SK-N-SH (cell line): Measurements from ENCODE around the gene KIF16B. TPM values are rescaled to one million over a fixed set of nuclear protein-coding genes. Genes with fewer than 3 reads are reported as not detected.

ENCODE experiments used
- CTCF ChIA-PET: fragments of 300-600, 350-600 bp; formaldehyde crosslinking; extraction: SDS; loops from one replicate; lab custom pipeline; 2021; lab: Yijun Ruan, JAX
- POLR2A ChIA-PET: fragments of 350-600 bp; sonication (Branson Sonifier 250); formaldehyde crosslinking; extraction: SDS; loops from one replicate; lab custom pipeline; 2020; ENCODE audit warnings: antibody characterized with exemption, inconsistent platforms; lab: Yijun Ruan, JAX
- DNase-seq: peaks from one replicate; pipeline ENCODE4 v3.0.0; 2012
- H2AFZ ChIP-seq: fragments of 200-600 bp; sonication (generic); 2 replicates; pipeline ENCODE4 v1.8.1; 2016; ENCODE audit warnings: antibody characterized with exemption, mild to moderate bottlenecking, low read depth
- H3F3A ChIP-seq: fragments of 200-600 bp; sonication (generic); replicated peaks from 2 replicates; pipeline ENCODE3; 2016; ENCODE audit warnings: antibody characterized with exemption, mild to moderate bottlenecking; ENCODE audit not compliant: insufficient read depth
- H3K27ac ChIP-seq, 2 experiments: fragments of 200-500 bp in 1 of 2; fragments of 200-600 bp in 1 of 2; sonication (Bioruptor generic) in 1 of 2; sonication (generic), shearing (Covaris generic) in 1 of 2; 2 replicates each; pipeline versions ENCODE4 v1.5.1 to v1.6.1; 2014 to 2016; ENCODE audit warnings: low read depth in 2 of 2, inconsistent platforms in 1 of 2, low read length in 1 of 2, mild to moderate bottlenecking in 1 of 2, mixed read lengths in 1 of 2
- H3K27me3 ChIP-seq: fragments of 200-600 bp; sonication (generic), shearing (Covaris generic); 2 replicates; pipeline ENCODE4 v1.6.1; 2016; ENCODE audit warnings: mixed run types; ENCODE audit not compliant: insufficient read depth
- H3K36me3 ChIP-seq, 2 experiments: fragments of 200-500 bp in 1 of 2; fragments of 200-600 bp in 1 of 2; sonication (Bioruptor generic) in 1 of 2; sonication (generic) in 1 of 2; replicated peaks in 1 of 2; 2 replicates each; pipeline versions ENCODE3 to v1.5.1; 2014 to 2016; ENCODE audit warnings: low read length in 1 of 2, mild to moderate bottlenecking in 1 of 2; ENCODE audit not compliant: insufficient read depth in 2 of 2, control insufficient read depth in 1 of 2
- H3K4me1 ChIP-seq, 2 experiments: fragments of 200-500 bp in 1 of 2; fragments of 200-600 bp in 1 of 2; sonication (Bioruptor generic) in 1 of 2; sonication (generic), shearing (Covaris generic) in 1 of 2; 2 replicates each; pipeline versions ENCODE4 v1.5.1 to v1.6.1; 2014 to 2016; ENCODE audit warnings: low read depth in 1 of 2, low read length in 1 of 2, mixed run types in 1 of 2; ENCODE audit not compliant: insufficient read depth in 2 of 2, control insufficient read depth in 1 of 2
- H3K4me2 ChIP-seq: fragments of 200-600 bp; sonication (generic), shearing (Covaris generic); 2 replicates; pipeline ENCODE4 v1.6.1; 2017; ENCODE audit warnings: mixed run types
- H3K4me3 ChIP-seq, 2 experiments: fragments of 200-500 bp in 1 of 2; fragments of 200-600 bp in 1 of 2; sonication (Bioruptor generic) in 1 of 2; sonication (generic), shearing (Covaris generic) in 1 of 2; 2 replicates each; pipeline versions ENCODE4 v1.5.1 to v1.8.1; 2014 to 2016; ENCODE audit warnings: low read depth in 2 of 2, inconsistent platforms in 1 of 2, low read length in 1 of 2, mild to moderate bottlenecking in 1 of 2, mixed read lengths in 1 of 2, moderate library complexity in 1 of 2
- H3K79me2 ChIP-seq: fragments of 200-600 bp; sonication (generic); 2 replicates; pipeline ENCODE4 v1.8.1; 2017; ENCODE audit warnings: mild to moderate bottlenecking; ENCODE audit not compliant: insufficient read depth
- H3K9ac ChIP-seq: fragments of 200-600 bp; sonication (generic); 2 replicates; pipeline ENCODE4 v1.6.1; 2017; ENCODE audit warnings: mixed run types
- H3K9me2 ChIP-seq: fragments of 200-600 bp; sonication (generic); 2 replicates; pipeline ENCODE4 v1.6.1; 2017; ENCODE audit warnings: mixed run types
- H3K9me3 ChIP-seq: fragments of 200-600 bp; sonication (generic); 2 replicates; pipeline ENCODE4 v1.6.1; 2017; ENCODE audit warnings: mixed run types, mild to moderate bottlenecking, moderate library complexity
- H4K20me1 ChIP-seq: fragments of 200-600 bp; sonication (generic); 2 replicates; pipeline ENCODE4 v1.6.1; 2017; ENCODE audit warnings: mild to moderate bottlenecking, mixed run types; ENCODE audit not compliant: insufficient read depth
- CHD2 ChIP-seq: fragments of 150-350 bp; IDR thresholded peaks from 2 replicates; pipeline ENCODE4 v1.6.1; 2018; ENCODE audit warnings: low read length; ENCODE audit not compliant: partially characterized antibody
- GABPA ChIP-seq: IDR thresholded peaks from 2 replicates; pipeline ENCODE4 v1.4.0; 2012; ENCODE audit warnings: low read depth, mild to moderate bottlenecking
- JUND ChIP-seq: IDR thresholded peaks from 2 replicates; pipeline ENCODE4 v1.4.0; 2012
- MEF2A ChIP-seq: IDR thresholded peaks from 2 replicates; pipeline ENCODE4 v1.4.0; 2012; ENCODE audit warnings: low read depth, borderline replicate concordance
- NFIC ChIP-seq: IDR thresholded peaks from 2 replicates; pipeline ENCODE4 v1.4.0; 2012; ENCODE audit warnings: borderline replicate concordance
- RAD21 ChIP-seq: IDR thresholded peaks from 2 replicates; pipeline ENCODE4 v1.6.1; 2012; ENCODE audit warnings: mild to moderate bottlenecking, low read length
- YY1 ChIP-seq: IDR thresholded peaks from 2 replicates; pipeline ENCODE4 v1.4.0; 2012; ENCODE audit warnings: low read depth, mild to moderate bottlenecking
- WGBS: methylation state at CpG from one replicate; pipeline ENCODE4 v1.1.6; 2017; ENCODE audit warnings: low lambda C conversion rate; 5-methylcytosine and 5-hydroxymethylcytosine counted together
- polyA plus RNA-seq, 3 experiments: library from polyadenylated mRNA; depleted of rRNA; stranded (reverse); fragments of >200 nt; gene quantifications; 2 replicates each; pipeline ENCODE4 v1.2.3, GENCODE V29; 2012
- TF ChIP-seq, protein P1 (sequence below): IDR thresholded peaks from 2 replicates; pipeline ENCODE4 v1.4.0; 2012; ENCODE audit warnings: low read depth, borderline replicate concordance
- TF ChIP-seq, protein P2 (sequence below): IDR thresholded peaks from 2 replicates; pipeline ENCODE4 v1.4.0; 2012; ENCODE audit warnings: low read depth
- TF ChIP-seq, protein P3 (sequence below): IDR thresholded peaks from 2 replicates; pipeline ENCODE4; 2012
- TF ChIP-seq, protein P4 (sequence below): IDR thresholded peaks from 2 replicates; pipeline ENCODE4 v1.6.1; 2012; ENCODE audit warnings: mild to moderate bottlenecking, low read depth, low read length, moderate library complexity
- TF ChIP-seq, protein P5 (sequence below): fragments of 150-350 bp; IDR thresholded peaks from 2 replicates; pipeline ENCODE4 v1.6.1; 2017; ENCODE audit warnings: antibody characterized with exemption, low read length, low read depth, borderline replicate concordance
- TF ChIP-seq, protein P6 (sequence below): IDR thresholded peaks from 2 replicates; pipeline ENCODE4 v1.4.0; 2012; ENCODE audit warnings: low read depth, borderline replicate concordance
- TF ChIP-seq, protein P7 (sequence below): fragments of 200-600 bp; sonication (generic); IDR thresholded peaks from 2 replicates; pipeline ENCODE4 v1.6.1; 2017; ENCODE audit warnings: antibody characterized with exemption, mild to moderate bottlenecking, moderate library complexity

The KIF16B gene
- polyA plus RNA-seq, 1 of the 3 experiments (the other 2 are of a cell fraction), result 3.3 TPM

DNA sequence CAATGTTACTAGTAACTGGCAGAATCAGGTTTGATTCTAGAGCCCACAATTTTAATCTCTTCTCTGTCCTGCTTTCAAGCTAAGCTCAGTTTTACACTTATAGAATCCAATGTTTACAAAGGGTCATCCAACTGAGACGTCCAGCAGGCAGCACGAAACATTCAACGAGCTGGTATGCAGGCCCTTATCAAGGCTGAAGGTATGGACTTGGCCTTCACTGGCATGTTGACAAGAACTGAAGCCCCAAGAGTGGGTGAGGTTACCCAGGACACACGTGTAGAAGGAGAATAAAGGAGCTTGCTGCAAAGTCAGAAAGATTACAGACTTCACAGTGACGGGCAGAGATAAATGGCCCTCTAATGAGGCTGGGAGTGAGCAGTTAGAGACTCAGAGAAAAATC lies 187.4 kb downstream of the KIF16B start (continued):
- TF ChIP-seq, protein P1, sequence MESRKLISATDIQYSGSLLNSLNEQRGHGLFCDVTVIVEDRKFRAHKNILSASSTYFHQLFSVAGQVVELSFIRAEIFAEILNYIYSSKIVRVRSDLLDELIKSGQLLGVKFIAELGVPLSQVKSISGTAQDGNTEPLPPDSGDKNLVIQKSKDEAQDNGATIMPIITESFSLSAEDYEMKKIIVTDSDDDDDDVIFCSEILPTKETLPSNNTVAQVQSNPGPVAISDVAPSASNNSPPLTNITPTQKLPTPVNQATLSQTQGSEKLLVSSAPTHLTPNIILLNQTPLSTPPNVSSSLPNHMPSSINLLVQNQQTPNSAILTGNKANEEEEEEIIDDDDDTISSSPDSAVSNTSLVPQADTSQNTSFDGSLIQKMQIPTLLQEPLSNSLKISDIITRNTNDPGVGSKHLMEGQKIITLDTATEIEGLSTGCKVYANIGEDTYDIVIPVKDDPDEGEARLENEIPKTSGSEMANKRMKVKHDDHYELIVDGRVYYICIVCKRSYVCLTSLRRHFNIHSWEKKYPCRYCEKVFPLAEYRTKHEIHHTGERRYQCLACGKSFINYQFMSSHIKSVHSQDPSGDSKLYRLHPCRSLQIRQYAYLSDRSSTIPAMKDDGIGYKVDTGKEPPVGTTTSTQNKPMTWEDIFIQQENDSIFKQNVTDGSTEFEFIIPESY, result no peak
- no peak for TF ChIP-seq CHD2

DNA sequence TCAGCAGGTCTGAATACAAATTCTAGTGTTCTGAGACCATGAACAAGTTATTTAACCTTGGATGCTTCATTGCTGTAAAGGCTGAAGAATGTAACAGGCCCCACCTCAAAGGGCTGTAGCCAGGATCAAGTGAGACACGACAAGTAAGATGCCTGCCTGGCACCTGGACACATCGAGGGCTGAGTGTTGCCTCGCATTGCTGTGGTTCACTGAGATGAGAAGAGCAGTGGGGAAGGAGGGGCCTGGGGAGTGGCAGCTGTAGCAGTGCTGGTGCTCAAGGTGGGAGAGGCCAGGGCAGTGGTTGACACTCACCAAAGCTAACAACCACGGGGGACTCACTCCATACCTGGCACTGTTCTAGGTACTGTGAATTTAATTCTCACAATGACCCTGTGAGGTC lies 187.8 kb downstream of the KIF16B start:
- CTCF ChIA-PET, result interaction anchor here (1.6 kb wide), 1 partner anchor 16 kb away, joined by 4 read pairs; no protein-coding TSS in a partner anchor
- no peaks in the 10 kb centered on the region for H3K9me2 ChIP-seq
- TF ChIP-seq RAD21 (no peak), GABPA (no peak), MEF2A (no peak), NFIC (no peak), YY1 (no peak), JUND (no peak)
- TF ChIP-seq, protein P2, sequence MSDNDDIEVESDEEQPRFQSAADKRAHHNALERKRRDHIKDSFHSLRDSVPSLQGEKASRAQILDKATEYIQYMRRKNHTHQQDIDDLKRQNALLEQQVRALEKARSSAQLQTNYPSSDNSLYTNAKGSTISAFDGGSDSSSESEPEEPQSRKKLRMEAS, result no peak
- TF ChIP-seq, protein P3, sequence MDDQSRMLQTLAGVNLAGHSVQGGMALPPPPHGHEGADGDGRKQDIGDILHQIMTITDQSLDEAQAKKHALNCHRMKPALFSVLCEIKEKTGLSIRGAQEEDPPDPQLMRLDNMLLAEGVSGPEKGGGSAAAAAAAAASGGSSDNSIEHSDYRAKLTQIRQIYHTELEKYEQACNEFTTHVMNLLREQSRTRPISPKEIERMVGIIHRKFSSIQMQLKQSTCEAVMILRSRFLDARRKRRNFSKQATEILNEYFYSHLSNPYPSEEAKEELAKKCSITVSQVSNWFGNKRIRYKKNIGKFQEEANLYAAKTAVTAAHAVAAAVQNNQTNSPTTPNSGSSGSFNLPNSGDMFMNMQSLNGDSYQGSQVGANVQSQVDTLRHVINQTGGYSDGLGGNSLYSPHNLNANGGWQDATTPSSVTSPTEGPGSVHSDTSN, result no peak
- TF ChIP-seq, protein P4, sequence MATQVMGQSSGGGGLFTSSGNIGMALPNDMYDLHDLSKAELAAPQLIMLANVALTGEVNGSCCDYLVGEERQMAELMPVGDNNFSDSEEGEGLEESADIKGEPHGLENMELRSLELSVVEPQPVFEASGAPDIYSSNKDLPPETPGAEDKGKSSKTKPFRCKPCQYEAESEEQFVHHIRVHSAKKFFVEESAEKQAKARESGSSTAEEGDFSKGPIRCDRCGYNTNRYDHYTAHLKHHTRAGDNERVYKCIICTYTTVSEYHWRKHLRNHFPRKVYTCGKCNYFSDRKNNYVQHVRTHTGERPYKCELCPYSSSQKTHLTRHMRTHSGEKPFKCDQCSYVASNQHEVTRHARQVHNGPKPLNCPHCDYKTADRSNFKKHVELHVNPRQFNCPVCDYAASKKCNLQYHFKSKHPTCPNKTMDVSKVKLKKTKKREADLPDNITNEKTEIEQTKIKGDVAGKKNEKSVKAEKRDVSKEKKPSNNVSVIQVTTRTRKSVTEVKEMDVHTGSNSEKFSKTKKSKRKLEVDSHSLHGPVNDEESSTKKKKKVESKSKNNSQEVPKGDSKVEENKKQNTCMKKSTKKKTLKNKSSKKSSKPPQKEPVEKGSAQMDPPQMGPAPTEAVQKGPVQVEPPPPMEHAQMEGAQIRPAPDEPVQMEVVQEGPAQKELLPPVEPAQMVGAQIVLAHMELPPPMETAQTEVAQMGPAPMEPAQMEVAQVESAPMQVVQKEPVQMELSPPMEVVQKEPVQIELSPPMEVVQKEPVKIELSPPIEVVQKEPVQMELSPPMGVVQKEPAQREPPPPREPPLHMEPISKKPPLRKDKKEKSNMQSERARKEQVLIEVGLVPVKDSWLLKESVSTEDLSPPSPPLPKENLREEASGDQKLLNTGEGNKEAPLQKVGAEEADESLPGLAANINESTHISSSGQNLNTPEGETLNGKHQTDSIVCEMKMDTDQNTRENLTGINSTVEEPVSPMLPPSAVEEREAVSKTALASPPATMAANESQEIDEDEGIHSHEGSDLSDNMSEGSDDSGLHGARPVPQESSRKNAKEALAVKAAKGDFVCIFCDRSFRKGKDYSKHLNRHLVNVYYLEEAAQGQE, result no peak
- TF ChIP-seq, protein P5, sequence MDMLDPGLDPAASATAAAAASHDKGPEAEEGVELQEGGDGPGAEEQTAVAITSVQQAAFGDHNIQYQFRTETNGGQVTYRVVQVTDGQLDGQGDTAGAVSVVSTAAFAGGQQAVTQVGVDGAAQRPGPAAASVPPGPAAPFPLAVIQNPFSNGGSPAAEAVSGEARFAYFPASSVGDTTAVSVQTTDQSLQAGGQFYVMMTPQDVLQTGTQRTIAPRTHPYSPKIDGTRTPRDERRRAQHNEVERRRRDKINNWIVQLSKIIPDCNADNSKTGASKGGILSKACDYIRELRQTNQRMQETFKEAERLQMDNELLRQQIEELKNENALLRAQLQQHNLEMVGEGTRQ, result no peak
- TF ChIP-seq, protein P1, result no peak
- TF ChIP-seq, protein P6, sequence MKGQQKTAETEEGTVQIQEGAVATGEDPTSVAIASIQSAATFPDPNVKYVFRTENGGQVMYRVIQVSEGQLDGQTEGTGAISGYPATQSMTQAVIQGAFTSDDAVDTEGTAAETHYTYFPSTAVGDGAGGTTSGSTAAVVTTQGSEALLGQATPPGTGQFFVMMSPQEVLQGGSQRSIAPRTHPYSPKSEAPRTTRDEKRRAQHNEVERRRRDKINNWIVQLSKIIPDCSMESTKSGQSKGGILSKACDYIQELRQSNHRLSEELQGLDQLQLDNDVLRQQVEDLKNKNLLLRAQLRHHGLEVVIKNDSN, result no peak
- TF ChIP-seq, protein P7, sequence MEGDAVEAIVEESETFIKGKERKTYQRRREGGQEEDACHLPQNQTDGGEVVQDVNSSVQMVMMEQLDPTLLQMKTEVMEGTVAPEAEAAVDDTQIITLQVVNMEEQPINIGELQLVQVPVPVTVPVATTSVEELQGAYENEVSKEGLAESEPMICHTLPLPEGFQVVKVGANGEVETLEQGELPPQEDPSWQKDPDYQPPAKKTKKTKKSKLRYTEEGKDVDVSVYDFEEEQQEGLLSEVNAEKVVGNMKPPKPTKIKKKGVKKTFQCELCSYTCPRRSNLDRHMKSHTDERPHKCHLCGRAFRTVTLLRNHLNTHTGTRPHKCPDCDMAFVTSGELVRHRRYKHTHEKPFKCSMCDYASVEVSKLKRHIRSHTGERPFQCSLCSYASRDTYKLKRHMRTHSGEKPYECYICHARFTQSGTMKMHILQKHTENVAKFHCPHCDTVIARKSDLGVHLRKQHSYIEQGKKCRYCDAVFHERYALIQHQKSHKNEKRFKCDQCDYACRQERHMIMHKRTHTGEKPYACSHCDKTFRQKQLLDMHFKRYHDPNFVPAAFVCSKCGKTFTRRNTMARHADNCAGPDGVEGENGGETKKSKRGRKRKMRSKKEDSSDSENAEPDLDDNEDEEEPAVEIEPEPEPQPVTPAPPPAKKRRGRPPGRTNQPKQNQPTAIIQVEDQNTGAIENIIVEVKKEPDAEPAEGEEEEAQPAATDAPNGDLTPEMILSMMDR, result no peak
- WGBS, result 84% methylated on average over 4 of the region's 4 CpGs
- no peaks in the 10 kb centered on the region for H3K9me3 ChIP-seq
- POLR2A ChIA-PET, result no interaction called here
- H3K27me3 ChIP-seq, result no peaks in the 10 kb centered on the region
- H3K4me3 ChIP-seq, result no peak overlapping the region
- no peaks in the 10 kb centered on the region for H3K36me3 ChIP-seq
- no peak overlapping the region for H2AFZ ChIP-seq
- H3K79me2 ChIP-seq, result no peaks in the 10 kb centered on the region
- H3K4me1 ChIP-seq, result no peaks in the 10 kb centered on the region
- H3K4me2 ChIP-seq, result no peak overlapping the region
- H3K9ac ChIP-seq, result no peak overlapping the region
- no peak for DNase-seq
- H3K27ac ChIP-seq, result no peak overlapping the region
- no peaks in the 10 kb centered on the region for H4K20me1 ChIP-seq
- H3F3A ChIP-seq, result no peaks in the 10 kb centered on the region
